ENCODE results near the gene DYNC1LI1. TPM values are rescaled to one million over a fixed set of nuclear protein-coding genes. Genes with fewer than 3 reads are reported as not detected.
A peak's percentile ranks its signal among the peaks of the same experiment; 100 is the strongest.

The DYNC1LI1 gene
- total RNA-seq, 1 experiment from 2014 or later = 29.8 TPM

GRCh38 chr3:32501783-32502117 lies 68.9 kb downstream of the DYNC1LI1 start:
- no TSS peak for BruUV-seq (replicated peaks)
- Mint-ChIP-seq H3K27ac (ENCODE audit: unreplicated experiment) (peak overlapping the region; percentile 80), H3K27me3 (ENCODE audit: unreplicated experiment) (no peaks in the 10 kb centered on the region), H3K9me3 (ENCODE audit: low read depth, unreplicated experiment) (no peaks in the 10 kb centered on the region), H3K4me1 (ENCODE audit: low read depth, unreplicated experiment) (peaks cover 21% of the 10 kb centered on the region), H3K36me3 (ENCODE audit: insufficient read depth, unreplicated experiment) (peaks cover 29% of the 10 kb centered on the region), H3K4me3 (ENCODE audit: low read depth, unreplicated experiment) (peak overlapping the region; percentile 92)
- intact Hi-C loops (cut with micrococcal nuclease; ENCODE audit: unreplicated experiment) = no loop called here
- no peak for DNase-seq
- CTCF ChIA-PET = no interaction called here
- TF ChIP-seq, protein P1, sequence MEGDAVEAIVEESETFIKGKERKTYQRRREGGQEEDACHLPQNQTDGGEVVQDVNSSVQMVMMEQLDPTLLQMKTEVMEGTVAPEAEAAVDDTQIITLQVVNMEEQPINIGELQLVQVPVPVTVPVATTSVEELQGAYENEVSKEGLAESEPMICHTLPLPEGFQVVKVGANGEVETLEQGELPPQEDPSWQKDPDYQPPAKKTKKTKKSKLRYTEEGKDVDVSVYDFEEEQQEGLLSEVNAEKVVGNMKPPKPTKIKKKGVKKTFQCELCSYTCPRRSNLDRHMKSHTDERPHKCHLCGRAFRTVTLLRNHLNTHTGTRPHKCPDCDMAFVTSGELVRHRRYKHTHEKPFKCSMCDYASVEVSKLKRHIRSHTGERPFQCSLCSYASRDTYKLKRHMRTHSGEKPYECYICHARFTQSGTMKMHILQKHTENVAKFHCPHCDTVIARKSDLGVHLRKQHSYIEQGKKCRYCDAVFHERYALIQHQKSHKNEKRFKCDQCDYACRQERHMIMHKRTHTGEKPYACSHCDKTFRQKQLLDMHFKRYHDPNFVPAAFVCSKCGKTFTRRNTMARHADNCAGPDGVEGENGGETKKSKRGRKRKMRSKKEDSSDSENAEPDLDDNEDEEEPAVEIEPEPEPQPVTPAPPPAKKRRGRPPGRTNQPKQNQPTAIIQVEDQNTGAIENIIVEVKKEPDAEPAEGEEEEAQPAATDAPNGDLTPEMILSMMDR (IDR thresholded peaks at IDR 0.05; ENCODE audit: unreplicated experiment) = no peak

GRCh38 chr3:32500880-32501782 lies 69.5 kb downstream of the DYNC1LI1 start:
- H3K9me3 Mint-ChIP-seq (ENCODE audit: low read depth, unreplicated experiment) = no peaks in the 10 kb centered on the region
- no peaks in the 10 kb centered on the region for H3K27me3 Mint-ChIP-seq (ENCODE audit: unreplicated experiment)
- H3K36me3 Mint-ChIP-seq (ENCODE audit: insufficient read depth, unreplicated experiment) = peaks cover 34% of the 10 kb centered on the region
- peak overlapping the region; percentile 80 for H3K27ac Mint-ChIP-seq (ENCODE audit: unreplicated experiment)
- H3K4me1 Mint-ChIP-seq (ENCODE audit: low read depth, unreplicated experiment) = peaks cover 27% of the 10 kb centered on the region
- TSS peak; percentile 57 for BruUV-seq (replicated peaks)
- TF ChIP-seq, protein P1 (IDR thresholded peaks at IDR 0.05; ENCODE audit: unreplicated experiment) = no peak
- CTCF ChIA-PET = interaction anchor here (0.6 kb wide), 1 partner anchor 124 kb away, joined by 4 read pairs; no protein-coding TSS in a partner anchor
- intact Hi-C loops (cut with micrococcal nuclease; ENCODE audit: unreplicated experiment) = no loop called here
- peak overlapping the region; percentile 92 for H3K4me3 Mint-ChIP-seq (ENCODE audit: low read depth, unreplicated experiment)
- DNase-seq = no peak

DNA sequence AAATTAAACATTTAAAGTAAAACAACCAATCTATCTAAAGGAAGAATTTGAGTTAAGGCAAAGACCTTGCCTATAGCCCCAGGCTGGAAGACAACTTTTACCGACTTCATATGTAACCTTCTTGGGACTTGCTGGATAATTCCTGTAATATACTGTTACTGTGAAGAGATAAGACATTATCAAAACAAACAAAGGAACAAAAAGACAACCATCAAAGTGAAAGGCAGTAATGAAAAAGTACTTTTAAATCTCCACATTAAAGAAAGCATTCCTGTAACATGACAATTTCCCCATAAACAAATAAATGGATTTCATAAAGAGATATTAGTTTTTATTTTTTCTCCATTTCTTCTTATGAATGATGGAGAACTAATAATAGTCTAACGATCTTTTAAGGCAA lies 70.4 kb downstream of the DYNC1LI1 start:
- CTCF ChIA-PET = no interaction called here
- Mint-ChIP-seq H3K4me1 (ENCODE audit: low read depth, unreplicated experiment) (peaks cover 27% of the 10 kb centered on the region), H3K4me3 (ENCODE audit: low read depth, unreplicated experiment) (peak overlapping the region; percentile 92), H3K27me3 (ENCODE audit: unreplicated experiment) (no peaks in the 10 kb centered on the region), H3K9me3 (ENCODE audit: low read depth, unreplicated experiment) (no peaks in the 10 kb centered on the region), H3K27ac (ENCODE audit: unreplicated experiment) (no peak overlapping the region), H3K36me3 (ENCODE audit: insufficient read depth, unreplicated experiment) (peaks cover 40% of the 10 kb centered on the region)
- BruUV-seq (replicated peaks) = no TSS peak
- intact Hi-C loops (cut with micrococcal nuclease; ENCODE audit: unreplicated experiment) = no loop called here
- no peak for DNase-seq
- TF ChIP-seq, protein P1 (IDR thresholded peaks at IDR 0.05; ENCODE audit: unreplicated experiment) = no peak

DNA sequence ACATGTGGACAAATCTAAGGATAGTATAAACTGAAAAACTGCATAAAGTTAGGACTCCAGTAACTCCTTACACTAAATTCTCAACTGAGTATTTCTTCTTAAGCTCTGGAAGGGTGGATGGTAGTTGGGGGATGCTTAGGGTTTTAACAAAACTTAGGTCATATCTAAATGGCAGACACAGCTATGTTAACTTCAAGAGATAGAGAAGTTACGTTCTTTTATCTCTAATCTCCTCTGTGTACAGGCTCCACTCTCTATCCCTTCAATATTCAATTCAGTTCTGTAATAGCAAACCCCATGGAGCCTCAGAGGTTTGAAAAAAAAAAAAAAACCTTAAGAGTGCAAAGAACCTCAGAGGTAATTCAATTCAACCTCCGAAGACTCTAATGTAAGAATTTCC lies 71.1 kb downstream of the DYNC1LI1 start:
- no peak for DNase-seq
- TF ChIP-seq, protein P1 (IDR thresholded peaks at IDR 0.05; ENCODE audit: unreplicated experiment) = no peak
- peaks cover 40% of the 10 kb centered on the region for H3K36me3 Mint-ChIP-seq (ENCODE audit: insufficient read depth, unreplicated experiment)
- H3K9me3 Mint-ChIP-seq (ENCODE audit: low read depth, unreplicated experiment) = no peaks in the 10 kb centered on the region
- CTCF ChIA-PET = no interaction called here
- H3K4me1 Mint-ChIP-seq (ENCODE audit: low read depth, unreplicated experiment) = peaks cover 27% of the 10 kb centered on the region
- BruUV-seq (replicated peaks) = no TSS peak
- intact Hi-C loops (cut with micrococcal nuclease; ENCODE audit: unreplicated experiment) = loop anchor here (10.0 kb wide), 1 partner anchor 325 kb away; no protein-coding TSS in a partner anchor
- no peak overlapping the region for H3K27ac Mint-ChIP-seq (ENCODE audit: unreplicated experiment)
- H3K4me3 Mint-ChIP-seq (ENCODE audit: low read depth, unreplicated experiment) = no peak overlapping the region
- no peaks in the 10 kb centered on the region for H3K27me3 Mint-ChIP-seq (ENCODE audit: unreplicated experiment)
